ENCODE results near the gene FREY1.
A peak's percentile ranks its signal among the peaks of the same experiment; 100 is the strongest.

FREY1 gene

GRCh38 chr11:45889555-45889954 lies 17.5 kb downstream of the FREY1 start:
- in situ Hi-C loops (cut with HindIII; ENCODE audit: low sequenced_read_pairs), result no loop called here
- H3K4me3 ChIP-seq (ENCODE audit: low read depth, low read length), result no peak overlapping the region
- no peak for TF ChIP-seq CTCF (IDR thresholded peaks at IDR 0.05; ENCODE audit: low read depth, low read length)
- DNase-seq (ENCODE audit: low read depth, low spot score), result no peak

- TF ChIP-seq CTCF (IDR thresholded peaks at IDR 0.05; ENCODE audit: low read depth, low read length), result no peak
- in situ Hi-C loops (cut with HindIII; ENCODE audit: low sequenced_read_pairs), result no loop called here
- H3K4me3 ChIP-seq (ENCODE audit: low read depth, low read length), result no peak overlapping the region
- no peak for DNase-seq (ENCODE audit: low read depth, low spot score)
Measured at GRCh38 chr11:45887587-45887986, 19.5 kb downstream of the FREY1 start.

GRCh38 chr11:45886816-45887520 lies 20.1 kb downstream of the FREY1 start:
- in situ Hi-C loops (cut with HindIII; ENCODE audit: low sequenced_read_pairs), result no loop called here
- TF ChIP-seq CTCF (IDR thresholded peaks at IDR 0.05; ENCODE audit: low read depth, low read length), result no peak
- no peak overlapping the region for H3K4me3 ChIP-seq (ENCODE audit: low read depth, low read length)
- DNase-seq (ENCODE audit: low read depth, low spot score), result no peak

- in situ Hi-C loops (cut with HindIII; ENCODE audit: low sequenced_read_pairs), result no loop called here
- H3K4me3 ChIP-seq (ENCODE audit: low read depth, low read length), result peak overlapping the region; percentile 23
- DNase-seq (ENCODE audit: low read depth, low spot score), result no peak
- TF ChIP-seq CTCF (IDR thresholded peaks at IDR 0.05; ENCODE audit: low read depth, low read length), result no peak
Measured at GRCh38 chr11:45885921-45886721, 20.9 kb downstream of the FREY1 start.

GRCh38 chr11:45885274-45885920 lies 21.7 kb downstream of the FREY1 start, which contains the start of gene MAPK8IP1:
TSS of gene MAPK8IP1 (plus strand) at chr11:45885651. CDS start at chr11:45885821, 170 bp downstream.
- no peak for DNase-seq (ENCODE audit: low read depth, low spot score)

More at GRCh38 chr11:45885274-45885920, 21.7 kb downstream of the FREY1 start, which contains the start of gene MAPK8IP1:
- peak within 1 kb of the TSS; percentile 23 for H3K4me3 ChIP-seq (ENCODE audit: low read depth, low read length)
- in situ Hi-C loops (cut with HindIII; ENCODE audit: low sequenced_read_pairs), result no loop called here
- TF ChIP-seq CTCF (IDR thresholded peaks at IDR 0.05; ENCODE audit: low read depth, low read length), result no peak

Measured in astrocyte of the spinal cord (primary cell).